Loucy (cell line): ENCODE measurements around the gene PDK4.

Source experiments
- H2AFZ ChIP-seq: fragments of 200-600 bp; sonication (generic); 2 replicates; pipeline ENCODE4 v1.6.0; 2016; ENCODE audit warnings: antibody characterized with exemption, mild to moderate bottlenecking, low read length, moderate library complexity
- H3F3A ChIP-seq: fragments of 200-600 bp; 2 replicates; pipeline ENCODE4 v1.6.0; 2016; ENCODE audit warnings: antibody characterized with exemption, low read depth, mild to moderate bottlenecking
- H3K27me3 ChIP-seq: fragments of 200-600 bp; sonication (generic); 2 replicates; pipeline ENCODE4 v1.6.1; 2014; ENCODE audit warnings: low read length, mild to moderate bottlenecking; ENCODE audit not compliant: insufficient read depth, poor library complexity, severe bottlenecking
- H3K36me3 ChIP-seq: fragments of 200-600 bp; sonication (generic); 2 replicates; pipeline ENCODE4 v1.6.1; 2016; ENCODE audit warnings: low read length; ENCODE audit not compliant: insufficient read depth
- H3K4me1 ChIP-seq: fragments of 200-600 bp; sonication (generic); 2 replicates; pipeline ENCODE4 v1.5.1; 2014; ENCODE audit warnings: low read length, mild to moderate bottlenecking; ENCODE audit not compliant: insufficient read depth, poor library complexity, severe bottlenecking
- H3K4me2 ChIP-seq: fragments of 200-600 bp; sonication (generic); 2 replicates; pipeline ENCODE4 v1.6.0; 2014; ENCODE audit warnings: antibody characterized with exemption, low read length, low read depth, mild to moderate bottlenecking; ENCODE audit not compliant: poor library complexity, severe bottlenecking
- H3K4me3 ChIP-seq: fragments of 200-600 bp; sonication (generic); 2 replicates; pipeline ENCODE4 v1.5.1; 2014; ENCODE audit warnings: low read length, mild to moderate bottlenecking, mixed read lengths; ENCODE audit not compliant: poor library complexity, severe bottlenecking
- H3K79me2 ChIP-seq: fragments of 200-600 bp; sonication (generic); 2 replicates; pipeline ENCODE4 v1.6.1; 2014; ENCODE audit warnings: low read length; ENCODE audit not compliant: insufficient read depth
- H3K9ac ChIP-seq: fragments of 200-600 bp; sonication (generic); 2 replicates; pipeline ENCODE4 v1.6.0; 2014; ENCODE audit warnings: mild to moderate bottlenecking, low read depth, low read length, moderate library complexity; ENCODE audit not compliant: poor library complexity, severe bottlenecking
- H3K9me2 ChIP-seq: fragments of 200-600 bp; sonication (generic); replicated peaks from 2 replicates; pipeline ENCODE4 v1.6.1; 2016; ENCODE audit warnings: low read depth, low read length, mixed read lengths
- H3K9me3 ChIP-seq: fragments of 200-600 bp; sonication (generic); 2 replicates; pipeline ENCODE4 v1.6.1; 2014; ENCODE audit warnings: mild to moderate bottlenecking, antibody characterized with exemption, low read length, low read depth; ENCODE audit not compliant: insufficient read depth
- H4K20me1 ChIP-seq: fragments of 200-600 bp; sonication (generic); 2 replicates; pipeline ENCODE4 v1.6.0; 2014; ENCODE audit warnings: antibody characterized with exemption, low read length, mild to moderate bottlenecking; ENCODE audit not compliant: insufficient read depth, poor library complexity, severe bottlenecking
- EZH2phosphoT487 ChIP-seq: fragments of 200-600 bp; IDR thresholded peaks from 2 replicates; pipeline ENCODE4 v1.6.1; 2018; ENCODE audit warnings: antibody characterized with exemption, mild to moderate bottlenecking, moderate library complexity, borderline replicate concordance
- TF ChIP-seq, protein P1 (sequence below): fragments of 200-600 bp; sonication (generic); conservative IDR thresholded peaks from 2 replicates; pipeline ENCODE4 v1.5.1; 2014; ENCODE audit warnings: mild to moderate bottlenecking, antibody characterized with exemption, low read length

Gene PDK4

DNA sequence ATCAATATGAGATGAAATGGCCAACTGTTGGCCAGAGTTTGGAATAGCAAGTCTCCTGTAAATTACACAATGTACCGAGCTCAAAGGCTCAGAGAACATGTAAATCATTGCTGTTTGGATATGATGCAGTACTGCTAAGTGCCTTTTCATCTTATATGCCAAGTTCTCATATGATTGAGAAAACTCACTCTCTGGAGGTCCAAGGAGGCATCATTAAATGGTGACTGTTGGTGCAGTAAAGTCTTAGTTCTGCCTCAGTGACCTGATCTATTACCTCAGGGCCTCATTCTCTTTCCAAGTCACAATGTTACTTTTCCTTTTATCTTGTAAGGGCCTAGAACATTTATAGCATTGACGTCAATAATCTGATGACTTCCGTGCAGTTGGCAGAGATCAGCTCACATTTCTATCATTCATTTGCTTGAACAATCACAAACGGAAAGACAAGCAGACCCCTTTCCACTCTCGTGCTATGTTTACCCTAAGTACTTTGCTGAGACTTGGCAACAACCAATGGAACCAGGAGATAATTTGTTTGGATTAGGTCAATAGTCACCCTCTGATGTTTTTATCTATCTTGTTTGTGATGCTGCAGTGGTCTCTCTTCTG is 32.6 kb upstream of the PDK4 start:
- Histone ChIP-seq H2AFZ (no peak overlapping the region), H3K36me3 (no peaks in the 10 kb centered on the region), H3K4me2 (no peak overlapping the region), H3K9me2 (no peaks in the 10 kb centered on the region), H3K9me3 (no peaks in the 10 kb centered on the region), H4K20me1 (no peaks in the 10 kb centered on the region), H3F3A (no peaks in the 10 kb centered on the region), H3K4me3 (no peak overlapping the region), H3K4me1 (no peaks in the 10 kb centered on the region), H3K9ac (no peak overlapping the region), H3K27me3 (no peaks in the 10 kb centered on the region), H3K79me2 (no peaks in the 10 kb centered on the region)
- TF ChIP-seq, protein P1, sequence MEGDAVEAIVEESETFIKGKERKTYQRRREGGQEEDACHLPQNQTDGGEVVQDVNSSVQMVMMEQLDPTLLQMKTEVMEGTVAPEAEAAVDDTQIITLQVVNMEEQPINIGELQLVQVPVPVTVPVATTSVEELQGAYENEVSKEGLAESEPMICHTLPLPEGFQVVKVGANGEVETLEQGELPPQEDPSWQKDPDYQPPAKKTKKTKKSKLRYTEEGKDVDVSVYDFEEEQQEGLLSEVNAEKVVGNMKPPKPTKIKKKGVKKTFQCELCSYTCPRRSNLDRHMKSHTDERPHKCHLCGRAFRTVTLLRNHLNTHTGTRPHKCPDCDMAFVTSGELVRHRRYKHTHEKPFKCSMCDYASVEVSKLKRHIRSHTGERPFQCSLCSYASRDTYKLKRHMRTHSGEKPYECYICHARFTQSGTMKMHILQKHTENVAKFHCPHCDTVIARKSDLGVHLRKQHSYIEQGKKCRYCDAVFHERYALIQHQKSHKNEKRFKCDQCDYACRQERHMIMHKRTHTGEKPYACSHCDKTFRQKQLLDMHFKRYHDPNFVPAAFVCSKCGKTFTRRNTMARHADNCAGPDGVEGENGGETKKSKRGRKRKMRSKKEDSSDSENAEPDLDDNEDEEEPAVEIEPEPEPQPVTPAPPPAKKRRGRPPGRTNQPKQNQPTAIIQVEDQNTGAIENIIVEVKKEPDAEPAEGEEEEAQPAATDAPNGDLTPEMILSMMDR = no peak
- TF ChIP-seq EZH2phosphoT487 = no peak

GRCh38 chr7:95623788-95624187 is 27.5 kb upstream of the PDK4 start:
- no peak for TF ChIP-seq EZH2phosphoT487
- TF ChIP-seq, protein P1 = no peak
- Histone ChIP-seq H2AFZ (no peak overlapping the region), H3K9me3 (no peaks in the 10 kb centered on the region), H4K20me1 (no peaks in the 10 kb centered on the region), H3K4me3 (no peak overlapping the region), H3K36me3 (no peaks in the 10 kb centered on the region), H3K9me2 (0 out of 2 replicates have a peak, but pooled peaks cover 3% of the 10 kb centered on the region), H3K4me2 (no peak overlapping the region), H3K27me3 (no peaks in the 10 kb centered on the region), H3K79me2 (no peaks in the 10 kb centered on the region), H3K9ac (no peak overlapping the region), H3F3A (no peaks in the 10 kb centered on the region), H3K4me1 (no peaks in the 10 kb centered on the region)

- Histone ChIP-seq H3K27me3 (no peaks in the 10 kb centered on the region), H3K9me2 (0 out of 2 replicates have a peak, but pooled peaks cover 3% of the 10 kb centered on the region), H2AFZ (no peak overlapping the region), H3K79me2 (no peaks in the 10 kb centered on the region), H3K4me1 (no peaks in the 10 kb centered on the region), H3F3A (no peaks in the 10 kb centered on the region), H3K9ac (no peak overlapping the region), H4K20me1 (no peaks in the 10 kb centered on the region), H3K4me2 (no peak overlapping the region), H3K9me3 (no peaks in the 10 kb centered on the region), H3K36me3 (no peaks in the 10 kb centered on the region), H3K4me3 (no peak overlapping the region)
- TF ChIP-seq, protein P1 = no peak
- TF ChIP-seq EZH2phosphoT487 = no peak
Measured at GRCh38 chr7:95622859-95623258, 26.5 kb upstream of the PDK4 start.
